BLaER1 (cell line): ENCODE results near the gene MYB.

Experiments
- H3K27ac ChIP-seq: shearing (Covaris generic); formaldehyde crosslinking; 2 replicates; pipeline ENCODE4 v1.8.1; 2022
- H3K27me3 ChIP-seq: shearing (Covaris generic); formaldehyde crosslinking; 2 replicates; pipeline ENCODE4 v1.8.1; 2022
- H3K36me3 ChIP-seq: shearing (Covaris generic); formaldehyde crosslinking; 2 replicates; pipeline ENCODE4 v1.8.1; 2022
- H3K4me1 ChIP-seq: shearing (Covaris generic); formaldehyde crosslinking; 2 replicates; pipeline ENCODE4 v1.8.1; 2022
- H3K4me2 ChIP-seq: shearing (Covaris generic); formaldehyde crosslinking; 2 replicates; pipeline ENCODE4 v1.8.1; 2022
- H3K4me3 ChIP-seq: shearing (Covaris generic); formaldehyde crosslinking; 2 replicates; pipeline ENCODE4 v1.8.1; 2022
- H3K9ac ChIP-seq: shearing (Covaris generic); formaldehyde crosslinking; 2 replicates; pipeline ENCODE4 v1.8.1; 2022
- H3K9me3 ChIP-seq: shearing (Covaris generic); formaldehyde crosslinking; 2 replicates; pipeline ENCODE4 v1.8.1; 2022
- H4K20me1 ChIP-seq: shearing (Covaris generic); formaldehyde crosslinking; 2 replicates; pipeline ENCODE4 v1.8.1; 2022
- Cebpa-rat ChIP-seq: shearing (Covaris generic); IDR thresholded peaks from 2 replicates; pipeline ENCODE4 v1.8.1; 2022

Gene MYB

GRCh38 chr6:135212935-135213334 lies 31.8 kb downstream of the MYB start:
- Histone ChIP-seq H3K9me3 (no peaks in the 10 kb centered on the region), H3K4me2 (no peak overlapping the region), H3K4me1 (peaks cover 4% of the 10 kb centered on the region; the same call in 1 of the 2 replicates), H3K27me3 (no peaks in the 10 kb centered on the region), H4K20me1 (peaks cover 100% of the 10 kb centered on the region), H3K27ac (no peak overlapping the region), H3K4me3 (no peak overlapping the region), H3K9ac (no peak overlapping the region), H3K36me3 (peaks cover 100% of the 10 kb centered on the region)
- TF ChIP-seq Cebpa-rat, result no peak

DNA sequence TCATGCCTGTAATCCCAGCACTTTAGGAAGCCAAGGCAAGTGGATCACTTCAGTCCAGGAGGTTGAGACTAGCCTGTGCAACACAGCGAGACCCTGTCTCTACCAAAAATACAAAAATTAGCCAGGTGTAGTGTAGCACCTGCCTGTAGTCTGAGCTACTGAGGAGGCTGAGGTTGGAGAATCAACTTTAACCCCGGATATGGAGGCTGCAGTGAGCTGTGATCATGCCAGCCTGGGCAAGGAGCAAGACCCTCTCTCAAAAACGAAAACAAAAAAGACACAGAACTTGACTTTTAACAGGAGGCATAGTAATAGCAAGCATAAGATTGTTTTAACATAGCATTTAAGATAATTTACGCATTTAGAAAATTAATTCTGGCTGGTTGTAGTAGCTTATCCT lies 32.5 kb downstream of the MYB start:
- Histone ChIP-seq H3K4me2 (no peak overlapping the region), H3K27me3 (no peaks in the 10 kb centered on the region), H4K20me1 (peaks cover 100% of the 10 kb centered on the region), H3K27ac (no peak overlapping the region), H3K9me3 (no peaks in the 10 kb centered on the region), H3K9ac (no peak overlapping the region), H3K4me3 (no peak overlapping the region), H3K36me3 (peaks cover 100% of the 10 kb centered on the region), H3K4me1 (peaks cover 4% of the 10 kb centered on the region; the same call in 1 of the 2 replicates)
- no peak for TF ChIP-seq Cebpa-rat

- H3K27me3 ChIP-seq, result no peaks in the 10 kb centered on the region
- H3K9ac ChIP-seq, result no peak overlapping the region
- no peak overlapping the region for H3K4me2 ChIP-seq
- H3K27ac ChIP-seq, result no peak overlapping the region
- no peak overlapping the region for H3K4me3 ChIP-seq
- peaks cover 100% of the 10 kb centered on the region for H3K36me3 ChIP-seq
- TF ChIP-seq Cebpa-rat, result no peak
- no peaks in the 10 kb centered on the region for H3K4me1 ChIP-seq
- H4K20me1 ChIP-seq, result peaks cover 100% of the 10 kb centered on the region
- no peaks in the 10 kb centered on the region for H3K9me3 ChIP-seq
Observed at GRCh38 chr6:135215160-135215559, 34.1 kb downstream of the MYB start.

GRCh38 chr6:135215563-135215962 lies 34.5 kb downstream of the MYB start:
- Histone ChIP-seq H3K9ac (no peak overlapping the region), H3K4me2 (no peak overlapping the region), H3K9me3 (no peaks in the 10 kb centered on the region), H3K4me3 (no peak overlapping the region), H3K36me3 (peaks cover 100% of the 10 kb centered on the region), H3K4me1 (no peaks in the 10 kb centered on the region), H3K27me3 (no peaks in the 10 kb centered on the region), H4K20me1 (peaks cover 100% of the 10 kb centered on the region), H3K27ac (no peak overlapping the region)
- no peak for TF ChIP-seq Cebpa-rat

DNA sequence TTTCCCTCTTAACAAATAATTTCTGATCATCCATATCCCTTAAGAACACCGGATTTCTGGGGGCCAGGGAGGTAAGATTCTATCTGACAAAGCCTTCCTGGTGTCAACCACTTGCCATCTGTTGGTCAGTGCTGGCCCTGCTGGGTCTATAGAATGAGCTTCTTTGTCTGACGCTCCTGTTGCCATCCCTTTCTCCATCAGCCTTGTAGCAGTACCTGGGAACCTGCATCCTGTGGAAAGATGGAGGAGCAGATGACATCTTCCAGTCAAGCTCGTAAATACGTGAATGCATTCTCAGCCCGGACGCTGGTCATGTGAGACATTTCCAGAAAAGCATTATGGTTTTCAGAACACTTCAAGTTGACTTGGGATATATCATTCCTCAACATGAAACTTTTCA lies 36.6 kb downstream of the MYB start:
- H3K27me3 ChIP-seq, result no peaks in the 10 kb centered on the region
- H3K4me2 ChIP-seq, result no peak overlapping the region
- peaks cover 100% of the 10 kb centered on the region for H4K20me1 ChIP-seq
- no peak overlapping the region for H3K9ac ChIP-seq
- H3K36me3 ChIP-seq, result peaks cover 82% of the 10 kb centered on the region
- no peaks in the 10 kb centered on the region for H3K9me3 ChIP-seq
- TF ChIP-seq Cebpa-rat, result no peak
- no peak overlapping the region for H3K4me3 ChIP-seq
- H3K27ac ChIP-seq, result no peak overlapping the region
- H3K4me1 ChIP-seq, result no peaks in the 10 kb centered on the region

- peaks cover 85% of the 10 kb centered on the region for H4K20me1 ChIP-seq
- H3K36me3 ChIP-seq, result peaks cover 65% of the 10 kb centered on the region
- no peak for TF ChIP-seq Cebpa-rat
Observed at GRCh38 chr6:135219346-135219745, 38.2 kb downstream of the MYB start.

DNA sequence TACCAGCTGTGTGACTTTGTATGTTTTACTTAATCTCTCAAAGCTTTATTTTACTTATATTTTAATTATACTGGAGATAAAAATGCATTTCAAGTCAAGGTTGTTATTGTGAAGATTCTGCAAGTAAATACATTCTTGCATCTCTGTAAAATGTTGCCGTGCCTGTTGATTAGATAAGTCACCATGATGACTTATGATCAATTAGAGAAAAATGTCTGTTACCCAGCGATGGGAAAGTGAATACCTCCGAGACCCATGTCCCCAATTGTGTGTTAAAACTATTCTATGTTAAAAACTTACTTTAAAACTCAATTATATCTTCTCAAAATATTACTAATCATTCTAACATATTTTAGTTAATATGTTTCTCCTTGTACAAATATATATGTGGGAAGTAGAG lies 39.9 kb downstream of the MYB start:
- no peaks in the 10 kb centered on the region for H3K9me3 ChIP-seq
- no peak overlapping the region for H3K9ac ChIP-seq
- H3K36me3 ChIP-seq, result peaks cover 48% of the 10 kb centered on the region
- no peak overlapping the region for H3K27ac ChIP-seq
- H3K4me2 ChIP-seq, result no peak overlapping the region
- H3K4me3 ChIP-seq, result no peak overlapping the region
- H4K20me1 ChIP-seq, result peaks cover 68% of the 10 kb centered on the region
- H3K4me1 ChIP-seq, result no peaks in the 10 kb centered on the region
- TF ChIP-seq Cebpa-rat, result no peak
- H3K27me3 ChIP-seq, result no peaks in the 10 kb centered on the region

More at GRCh38 chr6:135219346-135219745, 38.2 kb downstream of the MYB start:
- Histone ChIP-seq H3K4me3 (no peak overlapping the region), H3K27me3 (no peaks in the 10 kb centered on the region), H3K9me3 (no peaks in the 10 kb centered on the region), H3K9ac (no peak overlapping the region), H3K4me1 (no peaks in the 10 kb centered on the region), H3K27ac (no peak overlapping the region), H3K4me2 (no peak overlapping the region)

DNA sequence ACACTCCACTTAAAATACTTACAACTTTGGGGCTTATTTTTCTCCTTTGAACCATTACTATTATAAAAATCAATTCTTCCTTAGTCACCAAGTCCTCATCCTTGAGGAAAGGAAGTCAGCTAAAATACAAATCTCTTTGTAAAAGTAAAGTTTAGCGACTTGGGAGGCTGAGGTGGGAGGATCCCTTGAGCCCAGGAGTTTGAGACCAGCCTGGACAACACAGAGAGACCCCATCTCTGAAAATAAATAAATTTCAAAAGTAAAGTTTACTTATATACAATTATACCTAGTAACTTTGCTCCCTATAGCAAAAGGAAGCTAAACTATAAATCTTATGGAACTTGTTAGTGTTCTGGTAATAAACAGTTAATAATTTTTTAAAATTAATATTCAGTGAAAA lies 40.4 kb downstream of the MYB start:
- no peak for TF ChIP-seq Cebpa-rat
- H4K20me1 ChIP-seq, result peaks cover 64% of the 10 kb centered on the region
- no peaks in the 10 kb centered on the region for H3K4me1 ChIP-seq
- peaks cover 43% of the 10 kb centered on the region for H3K36me3 ChIP-seq
- H3K9me3 ChIP-seq, result no peaks in the 10 kb centered on the region
- H3K9ac ChIP-seq, result no peak overlapping the region
- H3K27me3 ChIP-seq, result no peaks in the 10 kb centered on the region
- no peak overlapping the region for H3K27ac ChIP-seq
- H3K4me2 ChIP-seq, result no peak overlapping the region
- H3K4me3 ChIP-seq, result no peak overlapping the region

- no peak for TF ChIP-seq Cebpa-rat
- Histone ChIP-seq H3K27ac (no peak overlapping the region), H3K36me3 (peaks cover 32% of the 10 kb centered on the region), H3K27me3 (no peaks in the 10 kb centered on the region), H3K4me3 (no peak overlapping the region), H3K4me2 (no peak overlapping the region), H3K9ac (no peak overlapping the region), H3K4me1 (no peaks in the 10 kb centered on the region), H3K9me3 (no peaks in the 10 kb centered on the region), H4K20me1 (peaks cover 52% of the 10 kb centered on the region)
Observed at GRCh38 chr6:135222623-135223022, 41.5 kb downstream of the MYB start.

- H3K27ac ChIP-seq, result no peak overlapping the region
- no peak overlapping the region for H3K4me3 ChIP-seq
- no peak overlapping the region for H3K9ac ChIP-seq
- H3K36me3 ChIP-seq, result peaks cover 17% of the 10 kb centered on the region
- TF ChIP-seq Cebpa-rat, result no peak
- no peaks in the 10 kb centered on the region for H3K9me3 ChIP-seq
- H3K4me1 ChIP-seq, result no peaks in the 10 kb centered on the region
- no peak overlapping the region for H3K4me2 ChIP-seq
- H4K20me1 ChIP-seq, result peaks cover 37% of the 10 kb centered on the region
- H3K27me3 ChIP-seq, result no peaks in the 10 kb centered on the region
Observed at GRCh38 chr6:135224037-135224647, 43.0 kb downstream of the MYB start.

GRCh38 chr6:135225911-135226310 lies 44.8 kb downstream of the MYB start:
- Histone ChIP-seq H3K27ac (no peak overlapping the region), H3K4me2 (no peak overlapping the region), H3K36me3 (no peaks in the 10 kb centered on the region; the same call in 1 of the 2 replicates), H3K9ac (no peak overlapping the region), H3K4me3 (no peak overlapping the region), H4K20me1 (peaks cover 19% of the 10 kb centered on the region), H3K9me3 (no peaks in the 10 kb centered on the region), H3K27me3 (no peaks in the 10 kb centered on the region), H3K4me1 (no peaks in the 10 kb centered on the region)
- no peak for TF ChIP-seq Cebpa-rat
